ENCODE data around the gene EIF5A2.

- no peak for TF ChIP-seq CTCF (IDR thresholded peaks at IDR 0.05)
- TF ChIP-seq POLR2A (IDR thresholded peaks at IDR 0.05): no peak
Measured at GRCh38 chr3:170896781-170897180, 11.7 kb downstream of the EIF5A2 start.
